ENCODE measurements around the gene MALRD1. TPM values are rescaled to one million over a fixed set of nuclear protein-coding genes. Genes with fewer than 3 reads are reported as not detected.

Gene MALRD1
- total and polyA plus RNA-seq, 2 experiments from 2014 or later: 17.8 to 52.6 TPM

DNA sequence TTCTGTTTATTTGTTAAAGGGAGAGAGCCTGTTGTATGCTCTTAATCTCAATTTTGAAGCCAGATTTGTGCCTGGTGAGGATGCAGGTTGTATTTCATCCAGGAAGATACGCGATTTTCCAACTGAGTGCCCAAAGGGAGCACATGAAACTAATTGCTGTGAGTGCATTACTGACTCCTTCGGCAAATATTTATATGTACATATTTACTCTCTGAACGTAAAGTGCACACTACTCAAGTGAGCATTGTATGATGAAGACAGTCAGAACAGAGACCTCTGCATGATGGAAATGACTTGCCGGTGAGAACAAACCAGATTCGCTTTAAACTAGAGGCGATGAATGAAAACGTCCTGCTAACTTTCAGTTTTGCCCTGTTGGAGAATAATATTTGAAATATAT lies 130.1 kb downstream of the MALRD1 start:
- H3K9me3 ChIP-seq (ENCODE audit: low read depth): no peaks in the 10 kb centered on the region
- DNase-seq (ENCODE audit: low spot score): no peak
- no peaks in the 10 kb centered on the region for H3K79me2 ChIP-seq
- TF ChIP-seq, protein P1, sequence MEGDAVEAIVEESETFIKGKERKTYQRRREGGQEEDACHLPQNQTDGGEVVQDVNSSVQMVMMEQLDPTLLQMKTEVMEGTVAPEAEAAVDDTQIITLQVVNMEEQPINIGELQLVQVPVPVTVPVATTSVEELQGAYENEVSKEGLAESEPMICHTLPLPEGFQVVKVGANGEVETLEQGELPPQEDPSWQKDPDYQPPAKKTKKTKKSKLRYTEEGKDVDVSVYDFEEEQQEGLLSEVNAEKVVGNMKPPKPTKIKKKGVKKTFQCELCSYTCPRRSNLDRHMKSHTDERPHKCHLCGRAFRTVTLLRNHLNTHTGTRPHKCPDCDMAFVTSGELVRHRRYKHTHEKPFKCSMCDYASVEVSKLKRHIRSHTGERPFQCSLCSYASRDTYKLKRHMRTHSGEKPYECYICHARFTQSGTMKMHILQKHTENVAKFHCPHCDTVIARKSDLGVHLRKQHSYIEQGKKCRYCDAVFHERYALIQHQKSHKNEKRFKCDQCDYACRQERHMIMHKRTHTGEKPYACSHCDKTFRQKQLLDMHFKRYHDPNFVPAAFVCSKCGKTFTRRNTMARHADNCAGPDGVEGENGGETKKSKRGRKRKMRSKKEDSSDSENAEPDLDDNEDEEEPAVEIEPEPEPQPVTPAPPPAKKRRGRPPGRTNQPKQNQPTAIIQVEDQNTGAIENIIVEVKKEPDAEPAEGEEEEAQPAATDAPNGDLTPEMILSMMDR (IDR thresholded peaks at IDR 0.05; ENCODE audit: poor library complexity): no peak
- TF ChIP-seq EZH2phosphoT487 (IDR thresholded peaks at IDR 0.05; ENCODE audit: low read depth, severe bottlenecking, unreplicated experiment) (no peak), EZH2 (IDR thresholded peaks at IDR 0.05; ENCODE audit: borderline replicate concordance) (no peak)
- H3K27ac ChIP-seq: no peak overlapping the region
- no peaks in the 10 kb centered on the region for H3K9me2 ChIP-seq (replicated peaks; ENCODE audit: insufficient read depth)
- 84% methylated on average over 8 of the region's 8 CpGs for WGBS (ENCODE audit: low lambda C conversion rate, missing lambda C conversion rate)
- H3K4me2 ChIP-seq: no peak overlapping the region
- H3K4me1 ChIP-seq (ENCODE audit: insufficient read depth): peaks cover 10% of the 10 kb centered on the region
- no peak overlapping the region for H3K4me3 ChIP-seq
- H3K36me3 ChIP-seq (replicated peaks; ENCODE audit: insufficient read depth, low read depth): no peaks in the 10 kb centered on the region
- H3K27me3 ChIP-seq: no peaks in the 10 kb centered on the region
- H4K20me1 ChIP-seq (ENCODE audit: insufficient read depth, poor library complexity, severe bottlenecking): no peaks in the 10 kb centered on the region
- no peak overlapping the region for H2AFZ ChIP-seq

DNA sequence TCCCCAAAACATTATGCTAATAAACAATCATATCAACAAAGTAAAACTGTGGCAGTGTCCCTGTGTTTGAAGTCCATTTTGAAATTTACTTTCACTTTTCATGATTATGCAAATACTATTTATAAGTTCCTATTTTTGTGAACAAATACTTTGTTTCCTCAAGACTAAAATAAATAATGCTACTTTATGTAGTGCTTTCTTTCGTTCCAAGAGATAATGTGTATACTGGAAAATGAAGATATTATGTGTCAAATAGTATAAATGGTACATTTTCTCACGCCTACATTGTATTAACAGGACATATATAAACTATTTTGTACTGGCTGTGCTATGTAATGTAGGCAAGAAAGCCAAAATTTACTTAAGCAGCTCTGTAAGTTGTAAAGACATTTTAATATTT lies 136.3 kb downstream of the MALRD1 start:
- no peaks in the 10 kb centered on the region for H3K27me3 ChIP-seq
- DNase-seq (ENCODE audit: low spot score): no peak
- TF ChIP-seq EZH2 (IDR thresholded peaks at IDR 0.05; ENCODE audit: borderline replicate concordance) (no peak), EZH2phosphoT487 (IDR thresholded peaks at IDR 0.05; ENCODE audit: low read depth, severe bottlenecking, unreplicated experiment) (no peak)
- TF ChIP-seq, protein P1 (IDR thresholded peaks at IDR 0.05; ENCODE audit: poor library complexity): no peak

DNA sequence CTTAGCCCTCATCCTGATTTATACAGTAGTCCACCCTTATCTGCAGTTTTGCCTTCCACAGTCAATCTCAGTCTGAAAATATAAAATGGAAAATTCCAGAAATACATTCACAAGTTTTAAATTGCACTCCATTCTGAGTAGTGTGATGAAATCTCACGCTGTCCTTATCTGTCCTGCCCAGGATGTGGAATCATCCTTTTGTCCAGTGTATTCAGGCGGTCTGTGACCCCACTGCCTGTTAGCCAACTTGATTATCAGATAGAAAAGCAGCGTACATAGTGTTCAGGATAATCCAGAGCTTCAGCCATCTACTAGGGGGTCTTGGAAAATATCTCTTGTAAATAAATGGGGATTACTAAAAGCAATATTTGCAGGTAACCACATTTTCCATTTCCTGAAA lies 146.3 kb downstream of the MALRD1 start:
- Histone ChIP-seq H3K79me2 (no peaks in the 10 kb centered on the region), H2AFZ (no peak overlapping the region), H3K4me3 (no peak overlapping the region), H3K4me2 (no peak overlapping the region), H3K36me3 (replicated peaks; ENCODE audit: insufficient read depth, low read depth) (no peaks in the 10 kb centered on the region), H4K20me1 (ENCODE audit: insufficient read depth, poor library complexity, severe bottlenecking) (no peaks in the 10 kb centered on the region), H3K27ac (no peak overlapping the region), H3K27me3 (no peaks in the 10 kb centered on the region), H3K9me2 (replicated peaks; ENCODE audit: insufficient read depth) (no peaks in the 10 kb centered on the region), H3K4me1 (ENCODE audit: insufficient read depth) (no peaks in the 10 kb centered on the region), H3K9me3 (ENCODE audit: low read depth) (no peaks in the 10 kb centered on the region)
- TF ChIP-seq, protein P1 (IDR thresholded peaks at IDR 0.05; ENCODE audit: poor library complexity): no peak
- TF ChIP-seq EZH2 (IDR thresholded peaks at IDR 0.05; ENCODE audit: borderline replicate concordance) (no peak), EZH2phosphoT487 (IDR thresholded peaks at IDR 0.05; ENCODE audit: low read depth, severe bottlenecking, unreplicated experiment) (no peak)
- DNase-seq (ENCODE audit: low spot score): no peak
- WGBS (ENCODE audit: low lambda C conversion rate, missing lambda C conversion rate): 61% methylated on average over 3 of the region's 3 CpGs

More for the DNA sequence above, 136.3 kb downstream of the MALRD1 start:
- Histone ChIP-seq H3K9me2 (replicated peaks; ENCODE audit: insufficient read depth) (no peaks in the 10 kb centered on the region), H3K9me3 (ENCODE audit: low read depth) (no peaks in the 10 kb centered on the region), H3K36me3 (replicated peaks; ENCODE audit: insufficient read depth, low read depth) (no peaks in the 10 kb centered on the region), H3K4me2 (no peak overlapping the region), H4K20me1 (ENCODE audit: insufficient read depth, poor library complexity, severe bottlenecking) (no peaks in the 10 kb centered on the region), H3K27ac (no peak overlapping the region), H3K79me2 (no peaks in the 10 kb centered on the region), H3K4me3 (no peak overlapping the region), H3K4me1 (ENCODE audit: insufficient read depth) (no peaks in the 10 kb centered on the region), H2AFZ (no peak overlapping the region)
- 72% methylated on average over 2 of the region's 2 CpGs for WGBS (ENCODE audit: low lambda C conversion rate, missing lambda C conversion rate)

DNA sequence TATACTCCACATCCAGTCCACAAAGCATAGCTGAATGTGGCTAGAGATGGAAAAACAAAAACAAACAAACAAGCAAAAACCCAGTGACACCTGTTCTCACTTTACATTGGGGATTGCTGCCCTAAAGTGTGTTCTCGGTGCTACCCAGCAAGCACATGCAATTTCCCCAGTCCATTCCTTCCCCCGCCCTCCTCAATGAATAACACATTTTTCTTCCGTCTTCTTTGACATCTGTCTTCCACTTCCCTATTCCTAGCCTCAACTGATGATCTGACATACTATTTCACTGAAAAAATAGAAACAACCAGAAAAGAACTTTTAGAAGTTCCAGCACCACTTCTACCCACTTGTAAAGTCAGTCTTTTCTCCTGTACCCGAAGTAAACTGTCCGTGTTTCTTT lies 147.1 kb downstream of the MALRD1 start:
- no peaks in the 10 kb centered on the region for H3K36me3 ChIP-seq (replicated peaks; ENCODE audit: insufficient read depth, low read depth)
- H3K9me2 ChIP-seq (replicated peaks; ENCODE audit: insufficient read depth): no peaks in the 10 kb centered on the region
- no peaks in the 10 kb centered on the region for H4K20me1 ChIP-seq (ENCODE audit: insufficient read depth, poor library complexity, severe bottlenecking)
- H2AFZ ChIP-seq: no peak overlapping the region
- WGBS (ENCODE audit: low lambda C conversion rate, missing lambda C conversion rate): 88% methylated on average over 5 of the region's 5 CpGs
- H3K79me2 ChIP-seq: no peaks in the 10 kb centered on the region
- H3K9me3 ChIP-seq (ENCODE audit: low read depth): no peaks in the 10 kb centered on the region
- TF ChIP-seq EZH2phosphoT487 (IDR thresholded peaks at IDR 0.05; ENCODE audit: low read depth, severe bottlenecking, unreplicated experiment) (no peak), EZH2 (IDR thresholded peaks at IDR 0.05; ENCODE audit: borderline replicate concordance) (no peak)
- TF ChIP-seq, protein P1 (IDR thresholded peaks at IDR 0.05; ENCODE audit: poor library complexity): no peak
- H3K4me2 ChIP-seq: no peak overlapping the region
- H3K27me3 ChIP-seq: no peaks in the 10 kb centered on the region
- no peak overlapping the region for H3K27ac ChIP-seq
- no peak for DNase-seq (ENCODE audit: low spot score)
- no peaks in the 10 kb centered on the region for H3K4me1 ChIP-seq (ENCODE audit: insufficient read depth)
- H3K4me3 ChIP-seq: no peak overlapping the region
